NCI-H2227 treated with DMSO at 0.1 percent for 48 hours (cell line): Measurements from ENCODE around the gene PRRG1.
"Not testable (repeated sequence)": the region's sequence is repeated elsewhere in the genome, so short reads cannot be mapped to it uniquely, and the experiment has no call there.

ENCODE experiments used
- DNase-seq: peaks from one replicate; lab custom pipeline; 2025; lab: John Stamatoyannopoulos, UW

The PRRG1 gene

DNA sequence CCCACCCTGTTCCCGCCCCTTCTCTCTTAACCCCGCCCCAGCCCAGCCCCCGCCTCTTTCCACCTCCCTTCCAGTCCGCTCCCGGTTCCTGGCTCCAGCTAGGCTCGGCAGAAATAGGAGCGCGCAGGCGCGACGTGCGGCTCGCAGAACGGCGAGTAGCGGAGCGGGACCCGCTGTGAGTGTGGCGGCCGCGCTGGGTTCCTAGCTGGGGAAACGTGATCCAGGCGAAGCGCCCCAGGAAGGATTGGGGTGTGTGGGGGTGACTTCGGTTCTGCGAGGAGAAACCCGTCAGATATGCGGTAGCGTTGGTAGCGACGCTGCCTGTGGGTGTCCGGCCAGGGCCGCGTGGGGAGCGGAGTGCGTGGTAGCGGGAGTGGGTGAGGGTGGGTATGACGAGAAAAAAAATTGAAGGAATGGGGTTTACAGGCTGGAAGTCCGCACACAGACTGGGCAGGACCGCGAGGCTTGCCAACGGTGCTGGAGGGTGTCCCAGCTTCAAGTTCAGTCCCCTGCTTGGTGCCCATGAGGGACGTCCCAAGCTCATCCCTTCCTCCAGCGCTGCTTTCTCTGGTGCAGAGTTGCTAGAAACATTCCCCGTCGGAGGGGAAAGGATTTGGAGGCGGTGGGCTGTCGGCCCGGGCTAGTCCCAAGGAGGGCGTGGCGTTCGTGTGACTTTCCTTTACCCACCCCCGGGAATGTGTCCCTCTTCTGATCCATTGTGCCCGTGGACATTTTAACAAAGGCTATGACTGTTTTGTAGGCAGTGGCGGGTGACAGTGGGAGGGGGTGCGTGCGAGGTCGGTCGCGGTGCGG, at the start of gene PRRG1:
PRRG1 (plus strand) TSS at position 144 of the 813 bp plus-strand sequence. CDS start 56,886 bp downstream, outside the sequence.
- peak; percentile 85 for DNase-seq

- no peak for DNase-seq
Observed at GRCh38 chrX:37302569-37302968, 46.6 kb upstream of the PRRG1 start.

- DNase-seq: not testable (repeated sequence)
Observed at GRCh38 chrX:37305238-37305637, 43.9 kb upstream of the PRRG1 start.

DNA sequence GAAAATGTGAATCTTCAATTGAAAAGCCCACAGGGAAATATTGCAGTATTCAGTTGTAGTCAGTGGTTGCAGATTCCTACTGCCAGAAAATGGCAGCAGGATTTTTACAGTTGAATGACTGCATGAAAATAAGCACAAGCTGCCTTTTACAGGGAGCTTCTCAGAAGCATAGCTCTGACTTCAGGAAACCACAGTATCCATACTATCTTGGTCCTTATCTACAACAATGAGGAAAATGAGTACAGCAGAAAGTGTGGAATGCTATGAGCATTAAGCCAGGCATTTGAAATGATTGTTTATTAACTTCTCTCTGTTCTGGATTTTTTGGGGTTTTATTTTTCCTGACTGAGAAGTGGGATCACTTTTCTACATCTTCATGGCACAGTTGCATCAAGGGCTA, 34.6 kb upstream of the PRRG1 start:
- DNase-seq: no peak

DNA sequence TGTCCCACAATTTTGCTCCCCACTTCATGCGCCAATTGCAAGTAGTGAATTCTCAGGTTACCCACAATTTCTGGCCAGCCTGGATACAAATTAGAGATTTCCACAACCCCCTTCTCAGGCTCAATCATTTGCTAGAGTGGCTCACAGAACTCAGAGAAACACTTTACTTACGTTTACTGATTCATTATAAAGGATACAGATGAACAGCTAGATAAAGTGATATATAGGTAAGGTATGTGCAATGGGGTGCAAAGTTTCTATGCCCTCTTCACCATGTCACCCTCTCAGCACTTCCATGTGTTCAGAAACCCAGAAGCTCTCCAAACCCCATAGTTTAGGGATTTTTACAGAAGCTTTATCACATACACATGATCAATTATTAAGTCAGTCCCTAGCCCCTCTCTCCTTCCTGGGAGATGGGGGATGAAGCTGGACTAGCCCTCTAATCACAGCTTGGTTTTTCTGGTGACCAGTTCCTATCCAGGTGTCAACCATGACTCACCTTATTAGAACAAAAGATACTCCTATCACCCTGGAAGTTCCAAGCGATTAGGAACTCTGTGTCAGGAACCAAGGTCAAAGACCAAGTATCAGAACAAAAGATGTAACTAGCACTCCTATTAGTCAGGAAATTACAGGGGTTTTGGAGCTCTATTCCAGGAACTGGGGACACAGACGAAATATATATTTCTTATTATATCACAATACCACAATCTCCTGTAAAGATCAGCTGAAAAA, 33.5 kb upstream of the PRRG1 start:
- DNase-seq: no peak

DNA sequence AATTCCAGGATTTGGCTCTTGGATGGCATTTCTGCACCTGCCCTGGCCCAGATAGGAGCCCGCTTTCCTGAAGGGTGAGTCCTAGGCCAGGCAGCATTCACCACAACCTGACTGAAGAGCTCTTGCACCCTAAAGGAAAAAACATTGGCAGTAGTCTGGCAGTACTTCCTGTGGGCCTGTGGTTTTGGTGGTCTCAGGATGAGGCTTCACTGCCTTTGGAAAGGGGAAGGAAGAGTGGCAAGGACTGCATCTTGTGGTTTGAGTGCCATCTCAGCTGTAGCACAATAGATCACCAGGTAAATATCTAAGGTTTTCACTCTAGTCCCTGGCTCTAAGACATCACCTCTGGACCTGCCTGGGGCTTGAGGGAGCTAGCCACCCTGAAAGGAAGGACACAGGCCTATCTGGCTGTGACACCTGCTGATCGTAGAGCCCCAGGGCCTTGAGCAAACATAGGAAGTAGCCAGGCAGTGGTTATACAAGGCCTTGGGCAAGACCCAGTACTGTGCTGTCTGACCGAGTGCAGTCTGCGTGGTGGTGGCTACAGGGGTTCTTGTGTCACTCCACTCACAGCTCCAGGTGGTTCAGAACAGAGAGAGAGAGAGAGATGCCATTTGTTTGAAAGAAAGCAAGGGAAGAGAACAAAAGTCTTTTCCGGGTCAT, 28.5 kb upstream of the PRRG1 start:
- DNase-seq: no peak

- DNase-seq: no peak
Observed at GRCh38 chrX:37330642-37331041, 18.5 kb upstream of the PRRG1 start.

DNA sequence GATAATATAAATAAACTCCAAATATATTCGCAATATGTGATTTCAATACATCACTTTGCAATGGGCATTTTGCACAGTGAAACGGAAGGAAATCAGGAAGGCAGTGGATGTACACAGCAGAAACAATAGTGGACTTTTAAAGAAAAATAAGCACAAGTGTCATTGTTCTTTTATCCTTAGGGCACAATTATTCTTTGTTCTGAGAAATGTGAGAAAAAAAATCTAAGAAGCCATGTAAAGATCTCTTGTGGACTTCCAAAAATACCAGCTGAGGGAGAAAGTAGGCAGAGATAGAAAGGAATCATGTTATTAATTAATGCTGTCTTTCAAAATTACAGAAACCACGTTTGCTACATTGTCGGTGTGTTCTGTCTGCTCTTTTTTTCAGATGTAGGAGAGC, 17.6 kb upstream of the PRRG1 start:
- DNase-seq: no peak

GRCh38 chrX:37332055-37332454, 17.1 kb upstream of the PRRG1 start:
- no peak for DNase-seq

DNA sequence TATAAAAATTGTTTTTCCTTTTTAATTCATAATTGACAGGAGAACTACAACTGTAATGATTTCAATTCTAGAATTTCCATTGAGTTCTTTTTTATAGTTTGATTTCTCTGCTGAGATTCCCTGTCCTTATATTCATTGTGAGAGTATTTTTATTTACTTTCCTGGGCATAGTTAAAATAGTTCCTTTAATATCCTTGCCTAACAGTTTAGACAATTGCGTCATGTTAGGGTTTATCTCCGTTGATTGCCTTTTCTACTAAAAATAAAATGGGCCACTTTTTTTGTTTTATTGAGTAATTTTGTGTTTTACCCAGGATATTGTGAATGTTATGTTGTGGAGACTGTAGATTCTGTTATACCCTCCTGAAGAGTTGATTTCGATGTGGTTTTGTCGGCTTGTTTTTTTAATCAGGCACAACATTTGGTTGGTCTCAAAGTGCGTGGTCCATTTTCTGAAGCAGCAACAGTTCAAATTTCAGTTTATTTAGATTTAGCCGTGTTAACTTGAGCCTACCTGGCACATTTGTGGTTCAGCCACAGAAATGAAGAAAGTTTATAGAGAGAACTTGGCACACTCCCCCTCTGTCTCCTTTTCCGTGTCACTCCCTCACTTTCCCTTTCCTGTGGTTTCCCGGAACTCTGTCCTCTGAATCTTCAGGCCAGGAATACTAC, 16.0 kb upstream of the PRRG1 start:
- no peak for DNase-seq

- no peak for DNase-seq
Observed at GRCh38 chrX:37347420-37347819, 1.7 kb upstream of the PRRG1 start.

- no peak for DNase-seq
Observed at GRCh38 chrX:37348231-37348970, 763 bp upstream of the PRRG1 start.

DNA sequence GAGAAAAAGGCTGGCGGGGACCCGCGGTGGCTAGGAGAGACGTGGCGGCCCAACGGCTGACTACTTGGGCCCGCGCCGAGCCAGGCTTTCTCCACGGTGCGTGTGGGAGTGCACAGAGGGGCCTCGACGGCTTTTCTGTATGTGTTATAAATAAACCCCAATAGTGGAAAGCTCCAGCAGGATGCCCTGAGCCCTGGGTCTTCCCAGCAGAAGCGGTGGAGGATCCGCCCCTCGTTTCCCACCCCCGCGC, 268 bp upstream of the PRRG1 start:
- no peak for DNase-seq

DNA sequence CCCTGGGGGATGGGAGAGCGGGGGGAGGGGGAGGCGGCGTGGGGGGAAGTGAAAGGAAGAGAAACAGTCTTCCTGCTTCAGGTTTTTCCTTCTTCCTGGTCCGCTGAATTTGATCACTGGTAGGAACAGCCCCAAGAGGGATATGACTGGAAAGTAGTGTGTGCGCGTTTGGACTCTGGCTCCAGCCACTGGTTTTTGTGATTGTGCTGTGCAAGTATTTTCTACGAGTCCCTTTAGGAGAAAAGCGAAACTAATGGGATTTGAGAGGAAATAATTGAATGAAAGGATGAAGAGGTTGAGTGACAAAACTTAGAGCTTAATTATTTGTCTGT, 836 bp downstream of the PRRG1 start:
- no peak for DNase-seq

- DNase-seq: no peak
Observed at GRCh38 chrX:37353646-37354045, 4.5 kb downstream of the PRRG1 start.

GRCh38 chrX:37357436-37357835, 8.3 kb downstream of the PRRG1 start:
- no peak for DNase-seq

GRCh38 chrX:37361596-37361995, 12.4 kb downstream of the PRRG1 start:
- no peak for DNase-seq

GRCh38 chrX:37364666-37365065, 15.5 kb downstream of the PRRG1 start:
- no peak for DNase-seq

DNA sequence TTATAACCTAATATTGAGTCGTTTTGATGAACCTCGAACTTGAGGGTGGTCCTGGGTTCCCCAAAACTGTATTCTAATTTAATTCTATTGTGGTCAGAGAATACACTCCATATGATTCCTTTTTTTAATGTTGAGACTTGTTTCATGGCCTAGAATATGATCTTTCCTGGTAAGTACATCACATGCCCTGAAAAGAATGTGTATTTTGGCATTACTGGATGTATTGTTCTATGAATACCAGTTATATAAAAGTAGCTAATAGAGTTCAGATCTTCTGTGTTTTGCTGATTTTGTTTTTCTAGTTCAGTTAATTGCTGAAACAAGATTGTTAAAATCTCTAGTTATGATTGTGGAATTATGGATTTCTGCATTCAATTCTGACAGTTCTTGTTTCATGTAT, 18.8 kb downstream of the PRRG1 start:
- no peak for DNase-seq

GRCh38 chrX:37370499-37371141, 21.5 kb downstream of the PRRG1 start:
- no peak for DNase-seq

DNA sequence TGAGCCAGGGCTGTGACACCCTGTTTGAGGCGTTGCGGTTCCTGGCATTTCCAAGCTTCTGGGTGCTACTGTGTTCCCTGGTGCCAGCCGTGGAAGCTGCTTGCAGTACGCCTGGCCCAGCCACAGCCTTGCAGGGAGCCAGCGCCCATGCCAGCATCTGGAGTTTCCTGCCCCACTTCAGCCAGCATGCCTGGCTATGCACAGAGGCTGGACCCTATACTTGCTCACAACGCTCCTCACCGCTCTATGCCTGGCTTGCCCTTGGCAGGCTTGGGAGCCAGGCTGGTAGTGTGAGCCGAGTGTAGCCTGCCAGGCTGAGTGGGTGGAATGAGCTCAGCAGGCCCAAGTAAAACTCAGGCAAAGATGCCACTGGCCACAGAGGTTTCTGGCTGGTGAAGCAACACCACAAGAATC, 22.4 kb downstream of the PRRG1 start:
- DNase-seq: no peak

DNA sequence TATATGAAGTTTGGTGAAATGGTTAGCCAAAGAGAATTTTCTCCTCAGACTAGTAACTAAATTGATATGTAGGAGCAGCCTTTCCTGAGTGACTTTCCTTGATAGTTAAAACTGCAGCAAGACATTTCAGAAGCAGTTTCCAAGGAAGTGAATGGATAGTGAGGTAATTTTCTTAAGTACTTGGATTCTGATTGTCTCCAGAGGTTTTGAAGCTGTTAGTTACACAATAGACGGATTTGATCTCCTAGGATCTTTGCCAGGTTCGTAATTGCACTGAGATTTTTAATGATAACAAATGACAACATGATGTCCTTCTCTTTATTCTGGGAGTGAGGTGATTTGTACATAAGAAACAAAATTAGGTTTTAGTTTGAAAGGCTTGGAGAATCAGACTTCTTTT, 29.2 kb downstream of the PRRG1 start:
- DNase-seq: no peak
